NCI-H82 treated with DMSO at 0.1 percent for 48 hours (cell line): ENCODE data around the gene IQCK.

ENCODE experiments used
- DNase-seq: peaks from one replicate; lab custom pipeline; 2025; ENCODE audit not compliant: unreplicated experiment; lab: John Stamatoyannopoulos, UW

Gene IQCK

GRCh38 chr16:19881783-19882182 lies 163.7 kb downstream of the IQCK start:
- no peak for DNase-seq

DNA sequence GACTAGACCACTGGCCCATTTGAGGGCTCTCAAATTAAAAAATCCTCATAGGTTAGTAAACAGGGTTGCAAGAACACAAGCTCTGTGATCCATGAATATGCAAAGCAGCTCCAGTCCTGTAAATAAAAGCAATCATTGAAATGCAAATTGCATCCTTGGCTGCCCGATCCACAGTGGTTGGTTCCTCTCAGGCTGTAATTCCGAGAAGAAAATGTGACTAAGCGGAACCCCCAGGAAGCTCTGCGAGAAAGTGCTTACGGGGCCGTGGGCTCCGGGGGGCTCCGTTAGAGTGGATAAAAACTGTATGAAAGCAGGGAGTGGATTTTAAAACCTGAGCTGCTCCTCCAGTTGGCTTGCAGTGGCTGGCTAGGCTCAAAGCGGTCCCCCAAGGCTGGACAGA lies 164.1 kb downstream of the IQCK start:
- no peak for DNase-seq

- no peak for DNase-seq
These were observed 164.6 kb downstream of the IQCK start for GRCh38 chr16:19882646-19883045.

DNA sequence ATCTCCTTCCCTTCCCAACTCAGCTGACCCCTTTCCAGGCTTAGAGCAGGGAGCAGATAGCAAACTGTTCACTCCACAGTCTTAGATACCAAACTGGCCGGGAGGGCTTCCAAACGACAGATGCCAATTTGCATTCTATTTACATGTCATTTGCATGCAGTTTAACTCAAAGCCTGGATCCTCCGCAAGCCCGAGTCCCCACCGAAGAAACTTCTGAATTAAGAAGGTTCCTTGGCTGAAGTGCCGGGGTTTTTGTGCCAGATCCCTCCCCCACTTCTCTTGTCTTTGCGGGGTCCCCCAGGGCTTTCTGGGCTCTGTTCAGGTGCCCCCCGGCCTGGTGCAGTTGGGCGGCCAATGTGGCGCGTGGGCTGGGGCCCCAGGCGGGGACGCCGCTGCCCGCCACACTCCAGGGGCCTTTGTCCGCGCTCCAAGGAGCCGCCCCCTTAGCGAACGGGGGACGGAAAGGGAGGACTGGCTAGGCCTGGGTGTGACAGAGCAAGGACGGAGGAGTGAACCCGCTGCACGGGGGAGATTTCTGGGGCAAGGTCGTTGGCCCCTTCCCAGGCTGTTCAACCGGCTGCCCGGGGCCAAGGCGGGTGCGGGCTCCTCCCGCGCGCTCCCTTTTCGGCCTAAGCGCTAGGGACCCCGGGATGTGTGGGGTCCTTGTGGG lies 165.4 kb downstream of the IQCK start:
- DNase-seq = no peak

DNA sequence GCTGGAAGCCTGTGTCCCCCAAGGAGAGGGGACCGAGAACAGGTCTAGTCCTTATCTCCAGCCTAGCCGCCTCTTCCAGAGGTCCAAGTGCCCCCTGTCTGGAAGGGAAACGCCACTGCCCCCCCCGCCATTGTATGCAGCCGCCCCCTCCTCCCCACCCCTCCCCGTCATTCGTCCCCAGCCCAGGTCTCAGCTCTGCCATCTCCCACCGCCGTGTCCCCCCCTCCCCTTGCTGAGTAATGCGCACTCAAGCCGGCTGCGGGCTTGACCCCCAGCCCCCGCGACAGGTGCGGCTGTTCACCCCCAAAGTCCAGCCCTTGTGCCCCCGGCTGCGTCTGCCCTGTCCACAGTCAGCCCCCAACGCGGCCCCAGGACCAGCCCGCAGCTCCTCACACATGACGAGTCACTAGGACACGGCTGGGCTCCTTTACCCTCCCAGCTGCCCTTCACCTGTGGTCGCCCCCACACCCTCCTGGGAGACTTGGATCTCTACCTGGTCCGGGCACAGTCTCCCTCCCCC lies 166.0 kb downstream of the IQCK start:
- no peak for DNase-seq

DNA sequence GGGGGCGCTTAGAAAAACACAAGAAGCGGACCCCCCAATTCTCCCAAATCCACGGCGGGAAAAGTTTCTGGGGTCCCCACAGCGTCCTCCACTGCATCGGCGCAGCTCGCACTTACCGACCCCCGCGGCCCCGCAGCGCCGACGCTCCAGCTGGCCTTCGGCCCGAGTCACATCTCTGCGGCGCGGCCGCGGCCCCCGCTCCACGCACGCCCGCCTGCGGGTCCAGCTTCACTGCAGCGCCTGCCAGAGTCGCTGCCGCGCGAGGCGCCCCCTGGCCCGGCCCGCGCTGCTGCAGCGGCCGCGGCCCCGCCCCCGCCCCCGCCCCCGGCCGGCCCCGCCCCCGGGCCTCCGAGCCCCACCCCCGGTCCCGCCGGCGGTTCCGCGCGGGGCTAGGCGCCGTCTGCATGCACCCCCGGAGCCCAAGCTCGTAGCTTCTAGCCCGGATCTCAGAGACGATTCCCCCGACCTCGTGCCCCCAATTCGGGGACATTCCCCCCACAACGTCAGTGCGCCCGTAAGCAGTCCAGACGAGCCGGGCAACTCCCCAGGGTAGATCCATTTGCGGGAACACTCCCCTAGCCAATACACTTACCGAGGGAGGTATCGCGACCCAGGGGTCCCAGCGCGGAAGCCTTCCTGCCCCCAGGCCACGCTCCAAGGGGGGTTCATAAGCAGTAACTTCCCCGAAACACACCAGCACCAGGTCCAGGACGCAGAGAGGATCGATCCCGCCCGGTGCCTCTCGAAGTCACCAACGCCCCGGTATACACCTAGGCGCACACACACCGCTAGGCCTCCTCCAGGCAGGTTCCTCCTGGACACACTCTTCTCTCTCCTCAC lies 166.8 kb downstream of the IQCK start, which contains the start of gene GPRC5B:
GPRC5B (minus strand) TSS at position 238 of the 840 bp plus-strand sequence. CDS start 12,003 bp downstream, outside the sequence.
- no peak for DNase-seq

DNA sequence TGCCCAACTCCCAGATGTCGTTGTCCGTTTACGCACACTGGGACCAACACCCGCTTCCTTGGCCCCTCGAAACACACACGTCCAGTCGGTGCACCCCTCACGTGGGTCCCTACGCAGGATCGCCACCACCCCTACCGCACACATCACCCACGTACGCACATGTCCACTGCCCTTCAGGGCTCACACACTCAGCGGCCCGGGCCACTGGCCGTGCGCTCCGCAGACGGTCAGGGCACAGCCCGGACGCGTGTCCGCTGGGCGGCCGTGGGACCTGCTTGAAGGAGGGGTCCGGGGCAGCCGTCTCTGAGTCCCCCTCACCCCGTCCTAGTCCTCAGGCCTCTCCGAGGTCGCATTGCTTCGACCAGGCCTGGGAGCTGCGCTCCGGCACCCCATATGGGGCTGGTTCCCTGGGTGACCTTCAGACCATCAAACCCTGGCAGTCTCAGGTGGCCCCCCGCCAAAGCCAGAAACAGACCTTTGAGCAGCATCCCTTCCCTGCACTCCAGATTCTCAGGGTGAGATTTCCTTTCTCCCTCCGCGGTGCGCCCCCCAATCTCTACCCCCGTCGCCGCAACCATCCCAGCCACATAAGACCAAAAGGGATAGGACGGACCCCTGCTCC lies 167.5 kb downstream of the IQCK start:
- DNase-seq = no peak

- peak; percentile 40 for DNase-seq
These were observed 168.2 kb downstream of the IQCK start for GRCh38 chr16:19886073-19886941.

- no peak for DNase-seq
These were observed 170.8 kb downstream of the IQCK start for GRCh38 chr16:19888834-19889233.

DNA sequence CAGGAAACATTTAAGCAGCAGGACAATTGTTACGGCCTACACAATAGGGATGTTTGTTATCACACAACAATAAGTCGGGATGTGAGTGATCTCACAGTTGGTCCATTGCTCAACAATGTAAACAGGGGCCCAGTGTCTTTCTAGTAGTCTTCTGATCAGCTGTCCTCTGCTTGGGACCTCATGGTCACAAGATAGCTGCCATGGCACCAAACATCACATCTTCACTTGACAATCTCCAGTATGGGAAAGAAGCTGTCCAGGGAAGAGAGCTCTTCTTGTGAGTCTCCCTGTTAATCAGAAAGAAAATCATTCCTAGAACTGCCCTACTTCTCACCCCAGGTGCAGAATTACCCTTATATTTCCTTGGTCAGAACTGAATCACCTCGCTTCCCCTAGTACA lies 172.8 kb downstream of the IQCK start:
- DNase-seq = no peak

- DNase-seq = no peak
These were observed 174.8 kb downstream of the IQCK start for GRCh38 chr16:19892902-19893301.

GRCh38 chr16:19894586-19894985 lies 176.5 kb downstream of the IQCK start:
- DNase-seq = no peak

DNA sequence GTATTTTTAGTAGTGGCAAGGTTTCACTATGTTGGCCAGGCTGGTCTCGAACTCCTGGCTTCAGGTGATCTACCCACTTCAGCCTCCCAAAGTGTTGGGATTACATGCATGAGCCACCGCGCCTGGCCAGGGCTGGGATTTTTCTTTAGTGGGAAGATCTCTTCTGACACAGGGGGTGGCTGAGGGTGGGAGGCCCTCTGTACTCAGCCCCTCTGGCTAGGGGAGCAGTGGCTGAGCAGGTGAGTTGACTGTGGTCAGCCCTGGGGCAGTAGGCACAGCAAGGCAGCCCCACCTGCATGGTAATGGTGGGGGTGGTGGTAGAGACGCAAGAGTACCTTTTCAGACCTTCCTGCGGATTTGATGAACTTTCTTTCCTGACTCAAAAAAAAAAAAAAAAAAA lies 178.9 kb downstream of the IQCK start:
- no peak for DNase-seq

- no peak for DNase-seq
These were observed 180.1 kb downstream of the IQCK start for GRCh38 chr16:19898166-19898565.

DNA sequence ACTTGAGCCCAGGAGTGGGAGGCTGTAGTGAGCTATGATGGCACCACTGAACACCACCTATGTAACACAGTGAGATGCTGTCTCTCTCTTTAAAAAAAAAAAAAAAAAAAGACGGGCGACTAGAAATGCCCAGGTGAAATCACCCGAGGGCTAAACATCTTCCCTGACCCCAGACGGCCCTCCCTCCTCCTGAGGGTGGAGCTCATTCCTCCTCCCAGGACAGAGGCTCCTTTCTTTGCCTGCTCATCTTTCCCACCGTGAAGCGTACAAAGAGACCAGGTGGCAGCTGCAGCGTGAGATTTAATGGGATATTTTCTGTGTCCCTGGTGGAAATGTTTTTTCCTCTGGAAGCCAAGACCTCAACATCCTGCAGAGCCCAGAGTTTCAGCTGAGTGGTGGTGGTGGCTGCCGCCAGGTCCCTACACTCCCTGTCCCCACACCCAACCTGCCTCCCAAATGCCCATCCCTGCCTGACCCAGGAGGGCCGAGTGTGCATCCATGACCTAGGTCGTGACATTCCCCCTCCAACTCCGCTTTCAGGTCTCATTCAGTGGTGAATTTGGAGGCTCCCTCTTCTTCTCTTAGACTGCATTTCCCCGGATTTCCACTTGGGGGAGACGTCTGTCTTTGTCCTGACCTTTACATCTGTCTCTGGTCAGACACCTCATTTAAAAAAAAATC lies 181.0 kb downstream of the IQCK start:
- DNase-seq = peak; percentile 52

- no peak for DNase-seq
These were observed 181.5 kb downstream of the IQCK start for GRCh38 chr16:19899605-19899955.

DNA sequence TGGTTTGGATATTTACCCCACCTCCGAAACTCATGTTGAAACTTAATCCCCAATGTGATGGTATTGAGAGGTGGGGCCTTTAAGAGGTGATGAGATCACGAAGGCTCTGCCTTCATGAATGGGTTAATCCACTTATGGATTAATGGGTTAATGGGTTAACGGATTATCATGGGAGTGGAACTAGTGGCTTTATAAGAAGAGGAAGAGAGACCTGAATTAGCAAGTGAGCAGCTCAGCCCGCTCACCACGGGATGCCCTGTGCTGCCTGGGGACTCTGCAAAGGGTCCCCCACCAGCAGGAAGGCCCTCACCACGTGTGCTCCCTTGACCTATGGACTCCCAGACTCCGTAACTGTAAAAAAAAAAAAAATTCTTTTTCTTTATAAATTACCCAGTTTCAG lies 183.1 kb downstream of the IQCK start:
- peak; percentile 84 for DNase-seq

- DNase-seq = peak; percentile 48
These were observed 189.3 kb downstream of the IQCK start for GRCh38 chr16:19907161-19907992.
